Right renal pelvis (tissue), 4 donors: Measurements from ENCODE around the gene IFITM10. TPM values are rescaled to one million over a fixed set of nuclear protein-coding genes. Genes with fewer than 3 reads are reported as not detected.

Experiments
- DNase-seq, 4 donors: peaks; one replicate each; pipeline ENCODE4 v3.0.0-alpha.2; 2013; ENCODE audit warnings: low read depth in 4 of 4, low spot score in 3 of 4, missing footprints in 1 of 4
- polyA plus RNA-seq, 4 donors: library from polyadenylated mRNA; unstranded; fragments of 120-200 nt; gene quantifications; one replicate each; pipeline ENCODE4 v1.2.1, GENCODE V29; 2013; ENCODE audit not compliant: insufficient read length in 4 of 4

Gene IFITM10
- polyA plus RNA-seq, 4 donors: 0.10 to 0.39 (median 0.21) TPM

GRCh38 chr11:1763796-1764661 is 13.6 kb upstream of the IFITM10 start, which contains the start of gene CTSD:
CTSD (minus strand) TSS chr11:1763927; CDS start chr11:1763859, 68 bp downstream.
- DNase-seq: peak; percentile 52 to 77 (median 58)

GRCh38 chr11:1763336-1763795 is 13.0 kb upstream of the IFITM10 start:
- no peak for DNase-seq

- no peak for DNase-seq
Observed at GRCh38 chr11:1762537-1763302, 12.3 kb upstream of the IFITM10 start.

- no peak for DNase-seq
Observed at GRCh38 chr11:1761857-1762536, 11.6 kb upstream of the IFITM10 start.

- DNase-seq: no peak
Observed at GRCh38 chr11:1761110-1761856, 10.9 kb upstream of the IFITM10 start.

GRCh38 chr11:1760351-1761109 is 10.1 kb upstream of the IFITM10 start:
- DNase-seq: no peak

- DNase-seq: no peak
Observed at GRCh38 chr11:1759851-1760220, 9.4 kb upstream of the IFITM10 start.

- DNase-seq: no peak
Observed at GRCh38 chr11:1759151-1759850, 8.9 kb upstream of the IFITM10 start.

- DNase-seq: no peak
Observed at GRCh38 chr11:1758611-1759150, 8.3 kb upstream of the IFITM10 start.

GRCh38 chr11:1757861-1758610 is 7.6 kb upstream of the IFITM10 start:
- DNase-seq: no peak

GRCh38 chr11:1756791-1757771 is 6.7 kb upstream of the IFITM10 start:
- no peak for DNase-seq

- peak in 1 of 4 donors; percentile 42 for DNase-seq
Observed at GRCh38 chr11:1755692-1756561, 5.5 kb upstream of the IFITM10 start.

- no peak for DNase-seq
Observed at GRCh38 chr11:1755344-1755691, 4.9 kb upstream of the IFITM10 start.

- DNase-seq: no peak
Observed at GRCh38 chr11:1754376-1755150, 4.2 kb upstream of the IFITM10 start.

GRCh38 chr11:1753929-1754305 is 3.5 kb upstream of the IFITM10 start:
- no peak for DNase-seq
